Osteocyte (in vitro differentiated cells): ENCODE results near the gene MUC4. TPM values are rescaled to one million over a fixed set of nuclear protein-coding genes. Genes with fewer than 3 reads are reported as not detected.

Source experiments
- DNase-seq: peaks from one replicate; pipeline ENCODE4 v3.0.0; 2021; ENCODE audit warnings: mixed read lengths; ENCODE audit not compliant: unreplicated experiment; ENCODE audit errors: extremely low spot score
- H3K27ac Mint-ChIP-seq: one replicate; pipeline ENCODE4 v1.8.0; 2021; ENCODE audit warnings: mild to moderate bottlenecking, mixed read lengths; ENCODE audit not compliant: unreplicated experiment
- H3K27me3 Mint-ChIP-seq: one replicate; pipeline ENCODE4 v1.8.0; 2021; ENCODE audit warnings: mixed read lengths; ENCODE audit not compliant: unreplicated experiment
- H3K36me3 Mint-ChIP-seq: one replicate; pipeline ENCODE4 v1.8.0; 2021; ENCODE audit warnings: mixed read lengths; ENCODE audit not compliant: unreplicated experiment
- H3K4me1 Mint-ChIP-seq: one replicate; pipeline ENCODE4 v1.8.0; 2021; ENCODE audit warnings: mixed read lengths; ENCODE audit not compliant: unreplicated experiment
- H3K4me3 Mint-ChIP-seq: one replicate; pipeline ENCODE4 v1.8.0; 2021; ENCODE audit warnings: mild to moderate bottlenecking, moderate library complexity, mixed read lengths; ENCODE audit not compliant: unreplicated experiment
- H3K9me3 Mint-ChIP-seq: one replicate; pipeline ENCODE4 v1.8.0; 2021; ENCODE audit warnings: mixed read lengths; ENCODE audit not compliant: unreplicated experiment
- microRNA-seq: library from miRNA; unstranded; fragments of <30 nt; microRNA quantifications from one replicate; pipeline ENCODE4 v1.1.0, GENCODE V29; 2020; ENCODE audit not compliant: unreplicated experiment
- total RNA-seq: library from RNA; stranded (reverse); gene quantifications from 2 replicates; pipeline ENCODE4 v1.2.1, GENCODE V29; 2021
- TF ChIP-seq, protein P1 (sequence below): fragments of 200-600 bp; sonication (generic); IDR thresholded peaks from 2 replicates; pipeline ENCODE4 v1.5.0; 2021; ENCODE audit warnings: antibody characterized with exemption, mild to moderate bottlenecking, moderate library complexity

Gene MUC4
- total RNA-seq, 1 donor from 2014 or later = not detected

DNA sequence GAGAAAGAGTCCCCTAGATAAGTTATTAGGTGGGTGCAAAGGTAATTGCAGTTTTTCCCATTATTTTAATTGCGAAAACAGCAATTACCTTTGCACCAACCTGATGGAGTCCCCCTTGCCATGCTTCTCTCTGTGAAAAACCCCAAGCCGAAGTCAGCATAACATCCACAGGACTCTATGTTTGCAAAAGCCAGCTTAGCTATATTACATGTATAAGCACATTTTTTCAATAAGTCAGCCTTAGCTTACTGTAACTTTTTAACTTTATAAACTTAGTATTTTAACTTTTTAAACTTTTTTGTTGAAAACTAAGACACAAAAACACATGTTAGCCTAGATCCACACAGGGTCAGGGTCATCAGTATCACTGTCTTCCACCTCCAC lies 112.3 kb downstream of the MUC4 start:
- peaks cover 19% of the 10 kb centered on the region for H3K36me3 Mint-ChIP-seq
- no peak overlapping the region for H3K4me3 Mint-ChIP-seq
- H3K4me1 Mint-ChIP-seq = peaks cover 34% of the 10 kb centered on the region
- no peaks in the 10 kb centered on the region for H3K9me3 Mint-ChIP-seq
- DNase-seq = no peak
- H3K27me3 Mint-ChIP-seq = no peaks in the 10 kb centered on the region
- TF ChIP-seq, protein P1, sequence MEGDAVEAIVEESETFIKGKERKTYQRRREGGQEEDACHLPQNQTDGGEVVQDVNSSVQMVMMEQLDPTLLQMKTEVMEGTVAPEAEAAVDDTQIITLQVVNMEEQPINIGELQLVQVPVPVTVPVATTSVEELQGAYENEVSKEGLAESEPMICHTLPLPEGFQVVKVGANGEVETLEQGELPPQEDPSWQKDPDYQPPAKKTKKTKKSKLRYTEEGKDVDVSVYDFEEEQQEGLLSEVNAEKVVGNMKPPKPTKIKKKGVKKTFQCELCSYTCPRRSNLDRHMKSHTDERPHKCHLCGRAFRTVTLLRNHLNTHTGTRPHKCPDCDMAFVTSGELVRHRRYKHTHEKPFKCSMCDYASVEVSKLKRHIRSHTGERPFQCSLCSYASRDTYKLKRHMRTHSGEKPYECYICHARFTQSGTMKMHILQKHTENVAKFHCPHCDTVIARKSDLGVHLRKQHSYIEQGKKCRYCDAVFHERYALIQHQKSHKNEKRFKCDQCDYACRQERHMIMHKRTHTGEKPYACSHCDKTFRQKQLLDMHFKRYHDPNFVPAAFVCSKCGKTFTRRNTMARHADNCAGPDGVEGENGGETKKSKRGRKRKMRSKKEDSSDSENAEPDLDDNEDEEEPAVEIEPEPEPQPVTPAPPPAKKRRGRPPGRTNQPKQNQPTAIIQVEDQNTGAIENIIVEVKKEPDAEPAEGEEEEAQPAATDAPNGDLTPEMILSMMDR = no peak
- H3K27ac Mint-ChIP-seq = peak overlapping the region; percentile 90

DNA sequence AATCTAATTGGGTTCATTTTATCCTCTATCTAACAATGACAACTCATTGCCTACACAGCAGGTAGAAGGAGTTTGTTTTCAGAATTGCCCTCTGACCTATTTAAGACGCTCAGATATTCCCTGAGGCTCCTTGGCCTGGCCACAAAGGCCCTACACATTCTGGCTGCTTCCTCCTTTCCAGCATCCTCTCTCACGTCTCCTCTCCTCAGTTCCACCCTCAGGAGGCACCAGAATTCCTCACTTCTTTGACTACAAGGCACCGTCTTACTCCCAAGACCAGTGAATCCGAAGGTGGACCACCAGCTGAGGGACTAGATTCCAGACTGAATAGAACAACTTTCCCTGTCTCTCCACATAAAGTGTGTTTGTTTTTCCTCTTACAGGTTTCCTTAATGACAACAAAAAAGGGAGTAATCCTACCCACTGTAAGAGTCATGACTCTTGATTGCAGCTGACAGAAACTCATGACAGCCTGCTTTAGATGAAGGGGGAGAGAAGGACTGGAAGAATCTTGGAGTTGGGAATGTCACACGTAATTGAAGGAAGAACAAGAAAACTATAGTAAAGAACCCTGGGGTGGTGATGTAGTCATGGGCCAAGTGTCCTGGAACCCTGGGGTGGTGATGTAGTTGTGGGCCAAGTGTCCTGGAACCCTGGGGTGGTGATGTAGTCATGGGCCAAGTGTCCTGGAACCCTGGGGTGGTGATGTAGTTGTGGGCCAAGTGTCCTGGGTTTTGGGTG lies 112.9 kb downstream of the MUC4 start:
- Mint-ChIP-seq H3K36me3 (peaks cover 22% of the 10 kb centered on the region), H3K4me1 (peaks cover 34% of the 10 kb centered on the region), H3K27ac (peak overlapping the region; percentile 90), H3K27me3 (no peaks in the 10 kb centered on the region), H3K9me3 (no peaks in the 10 kb centered on the region), H3K4me3 (no peak overlapping the region)
- no peak for DNase-seq
- TF ChIP-seq, protein P1 = no peak

DNA sequence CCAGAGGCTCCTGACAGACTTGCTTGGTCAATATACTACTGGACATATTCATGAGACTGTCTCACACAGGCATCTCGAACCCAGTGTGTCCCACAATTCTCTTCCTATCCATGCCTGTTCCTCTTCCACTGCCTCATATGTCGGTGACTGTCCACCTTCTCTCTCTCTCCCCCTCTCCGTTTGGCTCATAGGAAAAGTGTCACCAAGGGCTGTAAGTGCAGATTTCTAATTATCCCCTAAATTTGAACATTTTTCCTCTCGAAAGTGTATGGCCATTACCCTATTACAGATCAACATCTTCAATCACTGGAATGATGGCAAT lies 113.4 kb downstream of the MUC4 start:
- Mint-ChIP-seq H3K9me3 (no peaks in the 10 kb centered on the region), H3K4me3 (no peak overlapping the region), H3K4me1 (peaks cover 34% of the 10 kb centered on the region), H3K27me3 (no peaks in the 10 kb centered on the region), H3K27ac (peak overlapping the region; percentile 90), H3K36me3 (peaks cover 27% of the 10 kb centered on the region)
- TF ChIP-seq, protein P1 = no peak
- DNase-seq = no peak

DNA sequence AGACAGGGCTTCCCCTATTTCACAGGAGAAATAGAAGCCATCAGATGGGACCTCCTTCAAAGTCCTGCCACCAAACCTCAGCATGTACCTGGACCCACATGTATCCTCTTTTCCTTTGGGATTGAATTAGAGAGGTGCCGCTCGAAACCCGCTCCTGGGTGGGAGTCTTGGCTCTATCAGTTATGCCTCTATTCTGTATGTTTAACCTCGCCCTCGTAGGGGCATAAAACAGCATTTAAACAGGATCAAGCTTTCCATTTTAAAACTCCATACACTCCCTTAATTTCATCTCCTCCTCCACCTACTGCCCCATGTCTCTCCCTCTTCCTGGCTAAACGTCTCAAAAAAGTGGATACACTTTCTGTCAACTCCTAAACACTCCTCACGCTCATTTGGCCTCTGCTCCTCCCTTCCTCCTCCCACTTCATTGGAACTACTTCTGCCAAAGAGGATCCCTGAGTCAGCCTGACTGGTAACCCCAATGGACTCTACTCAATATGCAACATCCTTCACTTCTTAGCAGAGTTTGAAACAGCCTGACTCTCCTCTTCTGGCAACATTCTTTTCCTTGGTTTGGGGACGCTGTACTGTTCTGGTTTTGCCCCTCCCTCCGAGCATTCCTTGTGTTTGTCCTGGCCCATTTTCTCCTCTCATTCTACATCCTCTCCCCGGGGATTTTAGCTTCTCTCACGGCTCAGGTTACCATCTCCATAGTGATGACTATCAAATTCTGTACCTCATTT lies 114.0 kb downstream of the MUC4 start:
- TF ChIP-seq, protein P1 = no peak

More for the DNA sequence above, 114.0 kb downstream of the MUC4 start:
- H3K4me1 Mint-ChIP-seq = peaks cover 37% of the 10 kb centered on the region
- peak overlapping the region; percentile 46 for H3K4me3 Mint-ChIP-seq
- H3K27me3 Mint-ChIP-seq = no peaks in the 10 kb centered on the region
- no peaks in the 10 kb centered on the region for H3K9me3 Mint-ChIP-seq
- no peak for DNase-seq
- peak overlapping the region; percentile 90 for H3K27ac Mint-ChIP-seq
- peaks cover 30% of the 10 kb centered on the region for H3K36me3 Mint-ChIP-seq

Small RNAs within 50 kb of the gene (microRNA-seq; reads per million reads assigned to microRNA genes)
- 1.6 reads per million for gene MIR570

Other genes with a start within 250 kb of the MUC4 start
- gene APOD, start 228.0 kb downstream of the MUC4 start, total RNA-seq = 2.6 and 3.2 TPM in 2 replicates
- 6.2 and 7.6 TPM in 2 replicates for gene MUC20, start 91.0 kb downstream of the MUC4 start, total RNA-seq
- 42.9 and 54.2 TPM in 2 replicates for gene TNK2, start 96.6 kb upstream of the MUC4 start, total RNA-seq